Epithelial cell of proximal tubule (primary cell): ENCODE data around the gene DDX52. TPM values are rescaled to one million over a fixed set of nuclear protein-coding genes. Genes with fewer than 3 reads are reported as not detected.

ENCODE experiments used
- DNase-seq: peaks from one replicate; pipeline ENCODE4 v3.0.0-alpha.2; 2011; ENCODE audit warnings: low read depth
- H3K4me3 ChIP-seq: 2 replicates; pipeline ENCODE4 v1.5.1; 2011; ENCODE audit warnings: low read depth, mild to moderate bottlenecking, low read length
- total RNA-seq: library from RNA; depleted of rRNA; stranded (reverse); fragments of >200 nt; gene quantifications from 2 replicates; pipeline ENCODE4 v1.2.3, GENCODE V29; 2015
- TF ChIP-seq, protein P1 (sequence below): conservative IDR thresholded peaks from 2 replicates; pipeline ENCODE4 v1.5.1; 2012; ENCODE audit warnings: low read depth, mild to moderate bottlenecking, low read length

Gene DDX52
- total RNA-seq, 1 donor from 2014 or later = 34.5 TPM

DNA sequence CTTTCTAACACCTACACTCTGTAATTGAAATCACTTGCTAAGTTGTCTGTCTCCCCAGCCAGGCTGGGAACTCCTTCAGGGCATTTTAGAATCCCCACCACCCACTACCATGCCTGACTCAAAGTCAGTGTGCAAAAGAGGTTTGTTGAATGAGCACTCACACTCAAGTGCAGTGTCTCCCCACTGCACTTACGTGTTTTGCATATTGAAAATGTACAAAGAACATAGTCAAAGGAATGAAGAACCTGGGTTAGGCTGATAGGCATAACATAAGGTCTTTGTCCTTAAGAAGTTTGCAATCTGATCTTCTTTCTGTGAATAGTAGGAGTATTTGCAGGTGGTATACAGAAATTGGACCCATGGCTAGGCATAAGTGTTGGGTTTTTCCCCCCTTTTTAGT lies 33.8 kb upstream of the DDX52 start:
- H3K4me3 ChIP-seq = no peak overlapping the region
- no peak for DNase-seq
- TF ChIP-seq, protein P1, sequence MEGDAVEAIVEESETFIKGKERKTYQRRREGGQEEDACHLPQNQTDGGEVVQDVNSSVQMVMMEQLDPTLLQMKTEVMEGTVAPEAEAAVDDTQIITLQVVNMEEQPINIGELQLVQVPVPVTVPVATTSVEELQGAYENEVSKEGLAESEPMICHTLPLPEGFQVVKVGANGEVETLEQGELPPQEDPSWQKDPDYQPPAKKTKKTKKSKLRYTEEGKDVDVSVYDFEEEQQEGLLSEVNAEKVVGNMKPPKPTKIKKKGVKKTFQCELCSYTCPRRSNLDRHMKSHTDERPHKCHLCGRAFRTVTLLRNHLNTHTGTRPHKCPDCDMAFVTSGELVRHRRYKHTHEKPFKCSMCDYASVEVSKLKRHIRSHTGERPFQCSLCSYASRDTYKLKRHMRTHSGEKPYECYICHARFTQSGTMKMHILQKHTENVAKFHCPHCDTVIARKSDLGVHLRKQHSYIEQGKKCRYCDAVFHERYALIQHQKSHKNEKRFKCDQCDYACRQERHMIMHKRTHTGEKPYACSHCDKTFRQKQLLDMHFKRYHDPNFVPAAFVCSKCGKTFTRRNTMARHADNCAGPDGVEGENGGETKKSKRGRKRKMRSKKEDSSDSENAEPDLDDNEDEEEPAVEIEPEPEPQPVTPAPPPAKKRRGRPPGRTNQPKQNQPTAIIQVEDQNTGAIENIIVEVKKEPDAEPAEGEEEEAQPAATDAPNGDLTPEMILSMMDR = no peak

DNA sequence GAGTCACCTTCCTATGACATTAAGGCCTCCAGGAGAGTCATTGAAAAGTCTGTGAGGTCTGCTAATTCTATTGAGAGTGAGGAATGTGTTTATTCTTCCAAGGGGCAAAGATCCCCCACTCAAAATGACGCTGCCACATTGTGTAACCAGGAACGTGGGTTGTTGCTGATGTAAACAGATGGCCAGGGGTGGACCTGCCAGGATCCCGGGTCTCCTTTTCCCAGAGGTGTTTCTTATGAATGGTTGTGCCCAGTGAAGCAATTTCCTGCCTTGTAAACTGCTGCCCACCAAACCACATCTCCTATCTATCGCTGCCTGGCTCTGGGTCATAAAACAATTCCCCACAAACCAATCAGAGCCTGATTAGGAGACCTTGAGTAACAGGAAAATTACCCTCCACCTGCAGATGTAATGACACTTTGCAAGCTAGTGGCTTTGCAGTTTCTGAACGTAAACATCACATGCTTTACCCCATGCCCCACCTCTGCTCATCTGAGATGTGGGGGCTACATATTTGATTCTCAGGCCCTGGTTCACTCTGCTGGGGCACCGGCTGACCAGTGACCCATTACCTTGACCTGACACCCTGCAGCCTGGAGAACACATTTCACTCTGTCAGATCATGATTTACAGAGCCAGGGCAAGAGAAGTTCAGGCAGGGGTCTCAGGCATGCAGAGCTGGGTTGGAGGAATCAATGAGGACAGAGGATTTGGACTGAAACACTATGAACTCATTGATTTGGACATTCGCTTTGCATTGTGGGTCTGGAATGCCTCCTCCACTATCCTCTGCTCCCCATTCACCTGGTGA lies 33.1 kb upstream of the DDX52 start:
- H3K4me3 ChIP-seq = no peak overlapping the region
- DNase-seq = peak; percentile 98
- TF ChIP-seq, protein P1 = no peak

DNA sequence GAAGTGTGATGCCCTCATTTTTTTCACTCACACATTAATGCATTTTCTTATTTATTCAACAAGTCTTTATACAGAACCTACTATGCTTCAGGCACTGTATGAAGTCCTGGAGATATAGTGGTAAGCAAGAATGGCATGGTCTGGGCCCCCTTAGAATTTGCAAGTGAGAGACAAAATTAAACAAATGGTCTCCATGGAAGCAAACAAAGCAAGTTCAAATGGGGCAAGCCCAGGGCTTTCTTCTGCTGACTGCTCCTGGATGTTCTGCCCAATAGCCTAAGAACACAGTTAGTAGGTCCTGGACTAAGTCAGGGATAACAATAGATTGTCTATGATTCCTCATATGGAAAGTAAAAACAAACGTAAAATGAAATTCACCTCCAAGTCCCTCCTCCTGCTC lies 31.3 kb upstream of the DDX52 start:
- TF ChIP-seq, protein P1 = no peak
- no peak for DNase-seq
- H3K4me3 ChIP-seq = no peak overlapping the region

DNA sequence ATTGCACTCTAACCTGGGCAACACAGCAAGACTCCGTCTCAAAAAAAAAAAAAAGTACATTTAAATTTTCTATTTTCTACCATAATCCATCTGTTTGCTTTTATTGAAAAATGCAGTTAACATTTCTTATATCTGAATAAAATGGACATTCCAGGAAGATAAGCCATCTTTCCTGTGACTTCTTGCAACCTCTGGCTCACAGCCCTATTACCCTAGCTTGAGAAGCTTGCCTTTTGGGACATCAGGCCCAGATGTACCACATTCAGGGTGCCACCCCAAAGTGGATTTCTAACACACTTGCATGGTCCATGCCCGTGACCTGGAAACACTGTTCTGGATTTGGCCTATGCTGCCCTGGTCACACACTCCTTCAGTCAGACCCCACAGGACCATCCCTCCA lies 30.1 kb upstream of the DDX52 start:
- H3K4me3 ChIP-seq = no peak overlapping the region
- no peak for DNase-seq
- TF ChIP-seq, protein P1 = no peak

DNA sequence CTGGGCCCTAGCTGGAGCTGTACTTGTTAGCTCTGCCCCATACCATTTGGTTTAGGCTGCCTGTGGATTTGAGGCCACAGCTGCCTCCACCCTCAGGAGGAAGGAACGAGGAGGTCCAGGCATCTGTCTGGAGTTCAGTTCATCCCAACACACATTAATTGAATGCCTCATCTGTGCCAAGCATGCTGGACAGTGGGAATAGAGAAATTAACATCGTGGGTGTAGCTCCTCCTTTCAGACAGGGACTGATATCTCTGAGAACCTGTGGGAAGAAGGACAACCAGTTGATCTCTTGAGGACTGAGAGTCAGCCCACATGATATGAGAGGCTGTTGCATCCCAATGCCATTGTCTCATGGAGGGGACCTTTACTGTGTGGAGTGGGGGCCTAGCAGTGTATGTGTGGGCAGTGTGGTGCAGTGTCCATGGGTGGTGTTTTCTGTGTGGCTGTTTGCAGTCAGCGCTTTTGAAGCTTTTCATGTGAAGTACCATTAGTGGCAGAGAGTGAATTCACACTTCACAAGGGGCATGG lies 29.4 kb upstream of the DDX52 start:
- H3K4me3 ChIP-seq = no peak overlapping the region
- no peak for DNase-seq
- TF ChIP-seq, protein P1 = no peak

DNA sequence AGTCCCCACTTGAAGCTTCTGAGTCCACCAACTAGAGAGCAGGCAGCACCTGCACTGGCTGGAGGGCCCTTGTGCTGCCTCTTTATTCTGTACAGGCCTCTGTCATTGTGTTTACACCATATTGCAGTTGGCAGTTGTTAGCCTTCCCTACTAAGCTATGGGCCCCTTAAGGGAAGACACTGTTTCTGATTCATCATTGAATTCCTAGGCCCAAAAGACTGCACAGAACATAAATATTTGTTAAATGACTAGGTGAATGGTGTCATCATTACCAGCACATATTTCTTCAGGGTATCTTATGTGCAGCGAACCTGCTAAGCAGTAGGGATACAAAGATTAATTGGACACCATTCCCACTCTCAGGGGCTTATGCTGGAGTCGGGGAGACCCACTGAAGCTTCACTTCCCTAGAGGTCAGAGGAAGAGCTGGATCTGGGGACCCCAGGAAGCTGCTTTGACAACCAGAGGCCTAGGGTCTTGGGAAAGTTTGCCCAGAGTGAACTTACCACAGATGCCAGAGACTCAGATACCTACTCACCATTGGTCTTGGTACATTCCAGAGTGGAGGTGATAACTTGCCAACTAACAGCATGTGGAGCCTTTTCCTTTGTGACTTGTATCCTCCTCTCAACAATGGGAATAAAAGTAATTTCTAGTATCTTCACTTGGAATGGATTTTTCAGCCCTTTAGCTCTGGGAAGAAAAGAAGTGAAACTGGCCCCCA lies 28.7 kb upstream of the DDX52 start:
- peak; percentile 92 for DNase-seq
- TF ChIP-seq, protein P1 = no peak

More for the DNA sequence above, 28.7 kb upstream of the DDX52 start:
- no peak overlapping the region for H3K4me3 ChIP-seq
